WTC11 (cell line): ENCODE measurements around the gene PTPN3.

ENCODE experiments used
- ATF2 ChIP-seq: sonication (generic); formaldehyde crosslinking; IDR thresholded peaks from 2 replicates; pipeline ENCODE4 v1.8.1; 2022; ENCODE audit warnings: low read depth, missing genetic modification reagents, borderline replicate concordance
- ATF3 ChIP-seq: sonication (generic); formaldehyde crosslinking; conservative IDR thresholded peaks from 2 replicates; pipeline ENCODE4 v1.8.1; 2022; ENCODE audit warnings: mild to moderate bottlenecking, missing genetic modification reagents
- CREB1 ChIP-seq: sonication (generic); formaldehyde crosslinking; IDR thresholded peaks from 2 replicates; pipeline ENCODE4 v1.8.0; 2023; ENCODE audit warnings: mild to moderate bottlenecking, missing genetic modification reagents
- CREM ChIP-seq: sonication (generic); formaldehyde crosslinking; IDR thresholded peaks from 2 replicates; pipeline ENCODE4 v1.8.1; 2022; ENCODE audit warnings: mild to moderate bottlenecking, missing genetic modification reagents, moderate library complexity
- CTCF ChIP-seq: fragments of 200-600 bp; IDR thresholded peaks from 2 replicates; pipeline ENCODE4 v1.8.0; 2022; ENCODE audit warnings: antibody characterized with exemption
- ETV6 ChIP-seq: sonication (generic); formaldehyde crosslinking; IDR thresholded peaks from 2 replicates; pipeline ENCODE4 v1.8.1; 2022; ENCODE audit warnings: mild to moderate bottlenecking, missing genetic modification reagents
- GRHL2 ChIP-seq: fragments of 250-450 bp; sonication (Bioruptor Pico); IDR thresholded peaks from 2 replicates; pipeline ENCODE4 v1.8.0; 2022; ENCODE audit warnings: mild to moderate bottlenecking, moderate library complexity; ENCODE audit not compliant: insufficient replicate concordance, severe bottlenecking
- HMGA2 ChIP-seq: fragments of 250-450 bp; sonication (Bioruptor Pico); IDR thresholded peaks from 2 replicates; pipeline ENCODE4 v1.4.0; 2021; ENCODE audit warnings: mild to moderate bottlenecking, moderate library complexity
- NR3C1 ChIP-seq: sonication (generic); formaldehyde crosslinking; conservative IDR thresholded peaks from 2 replicates; pipeline ENCODE4 v1.8.1; 2023; ENCODE audit warnings: low read depth, mild to moderate bottlenecking, missing genetic modification reagents
- SMAD4 ChIP-seq: sonication (generic); formaldehyde crosslinking; IDR thresholded peaks from 2 replicates; pipeline ENCODE4 v1.8.0; 2022; ENCODE audit warnings: mild to moderate bottlenecking, missing genetic modification reagents
- USF1 ChIP-seq: sonication (generic); formaldehyde crosslinking; IDR thresholded peaks from 2 replicates; pipeline ENCODE4 v1.8.0; 2022; ENCODE audit warnings: mild to moderate bottlenecking, missing genetic modification reagents
- USF2 ChIP-seq: sonication (generic); formaldehyde crosslinking; IDR thresholded peaks from 2 replicates; pipeline ENCODE4 v1.8.1; 2023; ENCODE audit warnings: mild to moderate bottlenecking, missing genetic modification reagents, moderate library complexity
- ZNF281 ChIP-seq: sonication (generic); formaldehyde crosslinking; IDR thresholded peaks from 2 replicates; pipeline ENCODE4 v1.8.0; 2023; ENCODE audit warnings: mild to moderate bottlenecking, missing genetic modification reagents

GRCh38 chr9:109538346-109538745 lies 40.2 kb upstream of the PTPN3 start:
- TF ChIP-seq CTCF, result no peak
- TF ChIP-seq HMGA2 (CRISPR knock-in tag), result no peak
- no peak for TF ChIP-seq CREM (CRISPR knock-in tag)
- no peak for TF ChIP-seq SMAD4
- no peak for TF ChIP-seq CREB1
- no peak for TF ChIP-seq USF2 (CRISPR knock-in tag)
- no peak for TF ChIP-seq ETV6 (CRISPR knock-in tag)
- no peak for TF ChIP-seq ATF2 (CRISPR knock-in tag)
- TF ChIP-seq ATF3 (CRISPR knock-in tag), result no peak
- TF ChIP-seq NR3C1, result no peak
- TF ChIP-seq ZNF281 (CRISPR knock-in tag), result no peak
- TF ChIP-seq USF1, result no peak
- TF ChIP-seq GRHL2, result no peak
